MM.1S (cell line): Measurements from ENCODE around the gene MBTPS1.

Experiments
- CTCF ChIP-seq: fragments of 300-600 bp; sonication (generic); IDR thresholded peaks from 2 replicates; pipeline ENCODE4 v1.5.1; 2016; ENCODE audit warnings: antibody characterized with exemption, low read length, mixed read lengths
- EZH2 ChIP-seq: fragments of 300-600 bp; sonication (generic); optimal IDR thresholded peaks from 2 replicates; pipeline ENCODE3; 2017; ENCODE audit warnings: low read depth, mild to moderate bottlenecking, antibody characterized with exemption, low read length, mixed read lengths
- EZH2phosphoT487 ChIP-seq: fragments of 300-600 bp; sonication (generic); IDR thresholded peaks from 2 replicates; pipeline ENCODE4 v1.6.1; 2018; ENCODE audit warnings: antibody characterized with exemption, low read length

- TF ChIP-seq CTCF = no peak
- no peak for TF ChIP-seq EZH2phosphoT487
- no peak for TF ChIP-seq EZH2
Observed at GRCh38 chr16:84155771-84156170, 39.0 kb upstream of the MBTPS1 start.
